Esophagus muscularis mucosa (tissue), 4 donors: ENCODE data around the gene UBE2S. TPM values are rescaled to one million over a fixed set of nuclear protein-coding genes. Genes with fewer than 3 reads are reported as not detected.

Experiments
- DNase-seq: peaks from one replicate; pipeline ENCODE4 v3.0.0-alpha.2; 2017; ENCODE audit errors: extremely low spot score
- H3K27ac ChIP-seq, 4 donors: fragments of 200-600 bp; sonication (generic); replicated peaks in 1 of 4; 1 replicate in 3 of 4; 2 replicates in 1 of 4; pipeline ENCODE4 v1.5.1; 2016 to 2019; ENCODE audit warnings: mild to moderate bottlenecking in 1 of 4
- H3K27me3 ChIP-seq, 4 donors: fragments of 200-600 bp; sonication (generic); one replicate each; pipeline versions ENCODE4 v1.5.1 to v1.6.0; 2016 to 2019
- H3K36me3 ChIP-seq, 4 donors: fragments of 200-600 bp; sonication (generic); one replicate each; pipeline ENCODE4 v1.5.1; 2016 to 2019
- H3K4me1 ChIP-seq, 4 donors: fragments of 200-600 bp; sonication (generic); one replicate each; pipeline ENCODE4 v1.5.1; 2016 to 2019
- H3K4me3 ChIP-seq, 4 donors: fragments of 200-600 bp; sonication (generic); 1 replicate in 2 of 4; 2 replicates in 2 of 4; pipeline ENCODE4 v1.5.1; 2016 to 2019; ENCODE audit warnings: mild to moderate bottlenecking in 4 of 4, moderate library complexity in 1 of 4
- H3K9me3 ChIP-seq, 4 donors: fragments of 200-600 bp; sonication (generic); 1 replicate in 3 of 4; 2 replicates in 1 of 4; pipeline ENCODE4 v1.5.1; 2016 to 2019
- EP300 ChIP-seq: sonication (generic); formaldehyde crosslinking; IDR thresholded peaks from one replicate; pipeline ENCODE4 v1.6.1; 2017; ENCODE audit warnings: antibody characterized with exemption
- POLR2A ChIP-seq: fragments of 450-650 bp; IDR thresholded peaks from one replicate; pipeline ENCODE4 v1.6.1; 2017; ENCODE audit warnings: antibody characterized with exemption, moderate library complexity, mild to moderate bottlenecking, low read depth
- POLR2AphosphoS5 ChIP-seq, 2 donors: sonication (generic); formaldehyde crosslinking; IDR thresholded peaks; one replicate each; pipeline ENCODE4 v1.6.1; 2017; ENCODE audit warnings: antibody characterized with exemption in 2 of 2
- WGBS: methylation state at CpG from one replicate; pipeline ENCODE4 v1.1.5; 2018; 5-methylcytosine and 5-hydroxymethylcytosine counted together
- intact Hi-C: fragments of 100-400 bp; cut with DNase I; formaldehyde crosslinking; loops from one replicate; pipeline ENCODE4 v1.15.1; 2023
- total RNA-seq, 4 donors: library from RNA; depleted of rRNA; stranded (reverse); fragments of >200 nt; gene quantifications; one replicate each; pipeline versions ENCODE4 v1.1.0 to v1.2.1, GENCODE V29; 2016
- TF ChIP-seq, protein P1 (sequence below), 3 experiments: fragments of 200-600 bp in 2 of 3; fragments of 450-650 bp in 1 of 3; sonication (generic) in 2 of 3; IDR thresholded peaks; one replicate each; pipeline ENCODE4 v1.5.1; 2017 to 2019; ENCODE audit warnings: antibody characterized with exemption in 3 of 3, mild to moderate bottlenecking in 2 of 3, moderate library complexity in 1 of 3

Gene UBE2S
- total RNA-seq, 4 donors from 2014 or later, result 9.1 to 37.9 (median 22.0) TPM

GRCh38 chr19:55440411-55441105, 33.0 kb upstream of the UBE2S start:
- intact Hi-C loops, result no loop called here
- H3K27ac ChIP-seq, result no peak overlapping the region
- H3K36me3 ChIP-seq, result no peaks in the 10 kb centered on the region
- no peak for DNase-seq
- TF ChIP-seq EP300 (no peak), POLR2A (no peak), POLR2AphosphoS5 (IDR thresholded peaks at IDR 0.05) (no peak)
- TF ChIP-seq, protein P1, sequence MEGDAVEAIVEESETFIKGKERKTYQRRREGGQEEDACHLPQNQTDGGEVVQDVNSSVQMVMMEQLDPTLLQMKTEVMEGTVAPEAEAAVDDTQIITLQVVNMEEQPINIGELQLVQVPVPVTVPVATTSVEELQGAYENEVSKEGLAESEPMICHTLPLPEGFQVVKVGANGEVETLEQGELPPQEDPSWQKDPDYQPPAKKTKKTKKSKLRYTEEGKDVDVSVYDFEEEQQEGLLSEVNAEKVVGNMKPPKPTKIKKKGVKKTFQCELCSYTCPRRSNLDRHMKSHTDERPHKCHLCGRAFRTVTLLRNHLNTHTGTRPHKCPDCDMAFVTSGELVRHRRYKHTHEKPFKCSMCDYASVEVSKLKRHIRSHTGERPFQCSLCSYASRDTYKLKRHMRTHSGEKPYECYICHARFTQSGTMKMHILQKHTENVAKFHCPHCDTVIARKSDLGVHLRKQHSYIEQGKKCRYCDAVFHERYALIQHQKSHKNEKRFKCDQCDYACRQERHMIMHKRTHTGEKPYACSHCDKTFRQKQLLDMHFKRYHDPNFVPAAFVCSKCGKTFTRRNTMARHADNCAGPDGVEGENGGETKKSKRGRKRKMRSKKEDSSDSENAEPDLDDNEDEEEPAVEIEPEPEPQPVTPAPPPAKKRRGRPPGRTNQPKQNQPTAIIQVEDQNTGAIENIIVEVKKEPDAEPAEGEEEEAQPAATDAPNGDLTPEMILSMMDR (IDR thresholded peaks at IDR 0.05), result no peak
- peaks cover 5 to 100% (median 75%) of the 10 kb centered on the region in 4 donors for H3K27me3 ChIP-seq
- 8% methylated on average over 20 of the region's 39 CpGs for WGBS
- no peak overlapping the region for H3K4me3 ChIP-seq
- no peaks in the 10 kb centered on the region for H3K9me3 ChIP-seq
- H3K4me1 ChIP-seq, result peaks cover 10 to 40% (median 31%) of the 10 kb centered on the region in 4 donors

DNA sequence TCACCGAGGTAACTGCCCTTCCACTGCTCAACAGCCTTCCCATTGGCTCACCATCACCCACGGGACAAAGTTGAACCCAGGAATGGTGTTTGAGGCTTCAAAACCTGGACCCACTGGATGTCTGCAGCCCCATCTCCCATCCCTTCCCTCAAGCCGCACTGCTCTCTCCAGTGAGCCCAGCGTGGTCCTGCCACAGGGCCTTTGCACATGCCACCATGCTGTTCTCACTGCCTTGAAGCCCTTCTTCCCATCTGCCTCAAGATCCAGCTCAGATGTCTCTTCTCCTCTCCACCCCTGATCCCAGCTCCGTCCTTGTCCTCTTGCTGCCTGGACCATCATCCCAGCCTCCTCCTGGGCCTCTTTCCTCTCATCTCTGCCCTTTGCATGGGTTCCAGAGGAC, 31.5 kb upstream of the UBE2S start:
- H3K36me3 ChIP-seq, result no peaks in the 10 kb centered on the region
- H3K4me1 ChIP-seq, result peaks cover 10 to 40% (median 31%) of the 10 kb centered on the region in 4 donors
- H3K27me3 ChIP-seq, result peaks cover 5 to 93% (median 60%) of the 10 kb centered on the region in 4 donors
- 76% methylated on average over 5 of the region's 5 CpGs for WGBS
- H3K27ac ChIP-seq, result no peak overlapping the region
- TF ChIP-seq POLR2A (no peak), EP300 (no peak), POLR2AphosphoS5 (IDR thresholded peaks at IDR 0.05) (no peak)
- TF ChIP-seq, protein P1 (IDR thresholded peaks at IDR 0.05), result no peak
- no peaks in the 10 kb centered on the region for H3K9me3 ChIP-seq
- H3K4me3 ChIP-seq, result no peak overlapping the region
- intact Hi-C loops, result no loop called here
- DNase-seq, result no peak

DNA sequence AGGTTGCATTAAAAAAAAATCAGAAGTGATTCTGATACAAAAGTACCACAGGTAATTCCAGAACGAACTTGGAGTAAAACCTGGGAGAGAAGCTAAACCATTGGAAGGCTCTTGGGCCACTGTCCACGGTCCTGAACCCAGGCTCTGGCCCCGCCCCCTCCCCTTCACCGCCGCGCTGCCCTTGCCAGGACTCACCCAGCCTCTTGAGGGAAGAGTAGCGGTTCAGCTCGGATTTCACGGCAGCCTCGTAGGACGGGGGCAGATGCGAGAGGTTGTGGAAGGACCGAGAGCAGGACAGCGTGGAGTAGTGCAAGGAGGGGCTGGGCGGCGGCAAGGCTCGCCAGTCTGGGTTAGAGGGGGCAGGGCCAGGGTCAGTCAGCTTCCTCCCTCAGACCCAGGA, 29.8 kb upstream of the UBE2S start:
- H3K27me3 ChIP-seq, result peaks cover 12 to 93% (median 64%) of the 10 kb centered on the region in 4 donors
- 3% methylated on average over 16 of the region's 17 CpGs for WGBS

GRCh38 chr19:55436847-55437246, 29.3 kb upstream of the UBE2S start:
- H3K27ac ChIP-seq, result no peak overlapping the region
- H3K36me3 ChIP-seq, result no peaks in the 10 kb centered on the region
- no peaks in the 10 kb centered on the region for H3K9me3 ChIP-seq
- TF ChIP-seq, protein P1 (IDR thresholded peaks at IDR 0.05), result no peak
- TF ChIP-seq POLR2A, result no peak
- TF ChIP-seq EP300, result no peak
- no peak for TF ChIP-seq POLR2AphosphoS5 (IDR thresholded peaks at IDR 0.05)
- peaks cover 8 to 31% (median 18%) of the 10 kb centered on the region in 4 donors for H3K4me1 ChIP-seq
- intact Hi-C loops, result no loop called here
- DNase-seq, result no peak
- no peak overlapping the region for H3K4me3 ChIP-seq
- H3K27me3 ChIP-seq, result peaks cover 12 to 93% (median 64%) of the 10 kb centered on the region in 4 donors
- WGBS, result 46% methylated on average over 4 of the region's 8 CpGs

More for the DNA sequence above, 29.8 kb upstream of the UBE2S start:
- intact Hi-C loops, result no loop called here
- Histone ChIP-seq H3K9me3 (no peaks in the 10 kb centered on the region), H3K36me3 (no peaks in the 10 kb centered on the region), H3K4me1 (peaks cover 10 to 37% (median 24%) of the 10 kb centered on the region in 4 donors), H3K27ac (no peak overlapping the region), H3K4me3 (no peak overlapping the region)
- TF ChIP-seq EP300, result no peak
- TF ChIP-seq, protein P1 (IDR thresholded peaks at IDR 0.05), result no peak
- TF ChIP-seq POLR2A, result no peak
- no peak for TF ChIP-seq POLR2AphosphoS5 (IDR thresholded peaks at IDR 0.05)
- no peak for DNase-seq
